Stimulated activated CD8-positive, alpha-beta memory T cell treated with anti-CD3 and anti-CD28 coated beads, Interleukin-7, amount 100 ng/mL, for 48 hours (primary cell): ENCODE data around the gene PCDHA10.
"Not testable (repeated sequence)": the region's sequence is repeated elsewhere in the genome, so short reads cannot be mapped to it uniquely, and the experiment has no call there.

Experiments
- DNase-seq, 2 donors: peaks; one replicate each; pipeline ENCODE4 v3.0.0-alpha.2; 2020; ENCODE audit warnings: low read depth in 1 of 2; ENCODE audit errors: extremely low read depth in 1 of 2

Gene PCDHA10

GRCh38 chr5:140855772-140856674, at the start of gene PCDHA10:
Gene PCDHA10, plus strand, starts transcription at chr5:140855897. Its CDS starts 152 bp downstream, at chr5:140856049.
- DNase-seq: no peak

- DNase-seq: no peak
Measured at GRCh38 chr5:140806834-140807775, 48.6 kb upstream of the PCDHA10 start, which contains the start of gene PCDHA4. Gene PCDHA4, plus strand, starts transcription at chr5:140807068.

GRCh38 chr5:140808241-140808888, 47.3 kb upstream of the PCDHA10 start:
- DNase-seq: not testable (repeated sequence)

- no peak for DNase-seq
Measured at GRCh38 chr5:140808889-140809291, 46.8 kb upstream of the PCDHA10 start.

GRCh38 chr5:140821375-140822280, 34.1 kb upstream of the PCDHA10 start, which contains the start of gene PCDHA5:
Gene PCDHA5, plus strand, starts transcription at chr5:140821613.
- DNase-seq: no peak

- no peak for DNase-seq
Measured at GRCh38 chr5:140822281-140822629, 33.4 kb upstream of the PCDHA10 start.

- not testable (repeated sequence) for DNase-seq
Measured at GRCh38 chr5:140822969-140823368, 32.7 kb upstream of the PCDHA10 start.

- no peak for DNase-seq
Measured at GRCh38 chr5:140823475-140823874, 32.2 kb upstream of the PCDHA10 start.

GRCh38 chr5:140827704-140828361, 27.9 kb upstream of the PCDHA10 start, which contains the start of gene PCDHA6:
Gene PCDHA6, plus strand, starts transcription at chr5:140827960. Its CDS starts 132 bp downstream, at chr5:140828092.
- no peak for DNase-seq

GRCh38 chr5:140828362-140828737, 27.3 kb upstream of the PCDHA10 start:
- no peak for DNase-seq

GRCh38 chr5:140829511-140830501, 25.9 kb upstream of the PCDHA10 start:
- DNase-seq: not testable (repeated sequence)

GRCh38 chr5:140833993-140834392, 21.7 kb upstream of the PCDHA10 start, which contains the start of gene PCDHA7:
Gene PCDHA7, plus strand, starts transcription at chr5:140834269. Its CDS starts 115 bp downstream, at chr5:140834384.
- DNase-seq: no peak

- not testable (repeated sequence) for DNase-seq
Measured at GRCh38 chr5:140834439-140835008, 21.2 kb upstream of the PCDHA10 start.

GRCh38 chr5:140835622-140836510, 19.8 kb upstream of the PCDHA10 start:
- no peak for DNase-seq

- DNase-seq: no peak
Measured at GRCh38 chr5:140840978-140841962, 14.4 kb upstream of the PCDHA10 start, which contains the start of gene PCDHA8. Gene PCDHA8, plus strand, starts transcription at chr5:140841187. Its CDS starts 135 bp downstream, at chr5:140841322.
